ENCODE measurements around the gene NUDT11.

DNA sequence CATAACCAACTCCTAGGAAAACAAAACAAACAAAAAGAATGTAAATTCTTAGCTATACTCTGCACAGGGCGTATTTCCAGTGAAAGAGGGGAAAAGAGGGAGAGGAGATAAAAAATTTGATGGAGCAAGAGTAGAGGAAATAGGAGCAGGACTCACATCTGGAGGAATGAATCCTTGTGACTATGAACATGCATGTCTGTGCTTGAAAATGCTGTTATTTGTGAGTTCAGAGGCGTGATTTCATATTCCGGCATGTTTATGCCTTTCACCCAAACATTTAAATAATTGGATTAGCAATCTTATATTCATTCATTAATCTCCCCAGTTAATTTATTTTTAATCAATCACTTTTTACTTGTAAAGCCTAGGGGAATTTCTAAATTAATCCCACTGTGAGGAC, 11.2 kb upstream of the NUDT11 start:
- TF ChIP-seq, protein P1, sequence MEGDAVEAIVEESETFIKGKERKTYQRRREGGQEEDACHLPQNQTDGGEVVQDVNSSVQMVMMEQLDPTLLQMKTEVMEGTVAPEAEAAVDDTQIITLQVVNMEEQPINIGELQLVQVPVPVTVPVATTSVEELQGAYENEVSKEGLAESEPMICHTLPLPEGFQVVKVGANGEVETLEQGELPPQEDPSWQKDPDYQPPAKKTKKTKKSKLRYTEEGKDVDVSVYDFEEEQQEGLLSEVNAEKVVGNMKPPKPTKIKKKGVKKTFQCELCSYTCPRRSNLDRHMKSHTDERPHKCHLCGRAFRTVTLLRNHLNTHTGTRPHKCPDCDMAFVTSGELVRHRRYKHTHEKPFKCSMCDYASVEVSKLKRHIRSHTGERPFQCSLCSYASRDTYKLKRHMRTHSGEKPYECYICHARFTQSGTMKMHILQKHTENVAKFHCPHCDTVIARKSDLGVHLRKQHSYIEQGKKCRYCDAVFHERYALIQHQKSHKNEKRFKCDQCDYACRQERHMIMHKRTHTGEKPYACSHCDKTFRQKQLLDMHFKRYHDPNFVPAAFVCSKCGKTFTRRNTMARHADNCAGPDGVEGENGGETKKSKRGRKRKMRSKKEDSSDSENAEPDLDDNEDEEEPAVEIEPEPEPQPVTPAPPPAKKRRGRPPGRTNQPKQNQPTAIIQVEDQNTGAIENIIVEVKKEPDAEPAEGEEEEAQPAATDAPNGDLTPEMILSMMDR (IDR thresholded peaks at IDR 0.05; ENCODE audit: insufficient read depth, low read length) = no peak
- TF ChIP-seq POLR2AphosphoS5 (IDR thresholded peaks at IDR 0.05; ENCODE audit: low read depth) = no peak
